HEK293 (cell line): ENCODE data around the gene RING1.

Experiments
- CTCF ChIA-PET: fragments of 350-600 bp; formaldehyde crosslinking; extraction: SDS; loops from one replicate; lab custom pipeline; 2021; ENCODE audit warnings: antibody characterized with exemption; lab: Yijun Ruan, JAX
- POLR2A ChIA-PET: fragments of 300-600 bp; formaldehyde crosslinking; extraction: SDS; loops from one replicate; lab custom pipeline; 2020; ENCODE audit warnings: antibody characterized with exemption, inconsistent platforms; lab: Yijun Ruan, JAX
- H3K27ac ChIP-seq: fragments of 200-500 bp; sonication (Bioruptor generic); 2 replicates; pipeline ENCODE4 v1.5.1; 2014; ENCODE audit warnings: low read depth, low read length, control low read depth, inconsistent platforms; ENCODE audit errors: extremely low read depth
- H3K36me3 ChIP-seq, 2 experiments: fragments of 200-500 bp in 1 of 2; sonication (Bioruptor generic) in 1 of 2; 1 replicate in 1 of 2; 2 replicates in 1 of 2; pipeline ENCODE4 v1.5.1; 2014 to 2017; ENCODE audit warnings: inconsistent platforms in 2 of 2, low read length in 2 of 2; ENCODE audit not compliant: control insufficient read depth in 2 of 2, insufficient read depth in 1 of 2
- H3K4me1 ChIP-seq: fragments of 200-500 bp; sonication (Bioruptor generic); 2 replicates; pipeline ENCODE4 v1.5.1; 2014; ENCODE audit warnings: mild to moderate bottlenecking, low read length, inconsistent platforms; ENCODE audit not compliant: control insufficient read depth, insufficient read depth
- H3K4me3 ChIP-seq: 2 replicates; pipeline ENCODE4 v1.5.1; 2011; ENCODE audit warnings: low read depth, mild to moderate bottlenecking, control low read depth, low read length, moderate library complexity
- H3K9me3 ChIP-seq: fragments of 200-500 bp; sonication (Bioruptor generic); 2 replicates; pipeline ENCODE4 v1.5.1; 2014; ENCODE audit warnings: low read depth, low read length, inconsistent platforms; ENCODE audit not compliant: control insufficient read depth, insufficient read depth
- ATF2 ChIP-seq: fragments of 450-650 bp; formaldehyde crosslinking; IDR thresholded peaks from 2 replicates; pipeline ENCODE4 v1.5.1; 2016; ENCODE audit warnings: missing biosample characterization, missing genetic modification characterization, low read depth
- IKZF3 ChIP-seq: fragments of 450-650 bp; IDR thresholded peaks from 2 replicates; pipeline ENCODE4 v1.5.0; 2018; ENCODE audit warnings: missing biosample characterization, mild to moderate bottlenecking, missing genetic modification characterization, moderate library complexity
- KLF10 ChIP-seq: fragments of 450-650 bp; IDR thresholded peaks from 2 replicates; pipeline ENCODE4 v1.5.1; 2018; ENCODE audit warnings: missing biosample characterization, mild to moderate bottlenecking, missing genetic modification characterization
- SETDB1 ChIP-seq: IDR thresholded peaks from one replicate; pipeline ENCODE4 v1.6.1; 2017; ENCODE audit warnings: mild to moderate bottlenecking, low read length, moderate library complexity, mixed read lengths; ENCODE audit not compliant: insufficient read length
- TRIM28 ChIP-seq: IDR thresholded peaks from 2 replicates; pipeline ENCODE4 v1.6.1; 2011; ENCODE audit warnings: low read length, control low read depth, borderline replicate concordance
- ZBTB8A ChIP-seq: fragments of 450-650 bp; formaldehyde crosslinking; IDR thresholded peaks from 2 replicates; pipeline ENCODE4 v1.5.1; 2016; ENCODE audit warnings: missing biosample characterization, missing genetic modification characterization
- ZEB2 ChIP-seq: fragments of 450-650 bp; formaldehyde crosslinking; IDR thresholded peaks from 2 replicates; pipeline ENCODE4 v1.5.1; 2016; ENCODE audit warnings: missing biosample characterization, missing genetic modification characterization
- ZFP3 ChIP-seq: fragments of 450-650 bp; formaldehyde crosslinking; IDR thresholded peaks from 2 replicates; pipeline ENCODE4 v1.5.1; 2016; ENCODE audit warnings: low read depth, missing biosample characterization, missing genetic modification characterization
- ZNF138 ChIP-seq: fragments of 450-650 bp; formaldehyde crosslinking; IDR thresholded peaks from 2 replicates; pipeline ENCODE4 v1.5.1; 2016; ENCODE audit warnings: missing biosample characterization, missing genetic modification characterization, borderline replicate concordance
- ZNF175 ChIP-seq: fragments of 450-650 bp; formaldehyde crosslinking; IDR thresholded peaks from 2 replicates; pipeline ENCODE4 v1.5.1; 2016; ENCODE audit warnings: missing biosample characterization, missing genetic modification characterization
- ZNF394 ChIP-seq: fragments of 450-650 bp; formaldehyde crosslinking; IDR thresholded peaks from 2 replicates; pipeline ENCODE4 v1.5.1; 2016; ENCODE audit warnings: missing biosample characterization, missing genetic modification characterization, mild to moderate bottlenecking, moderate library complexity, borderline replicate concordance
- ZNF488 ChIP-seq: fragments of 450-650 bp; formaldehyde crosslinking; IDR thresholded peaks from 2 replicates; pipeline ENCODE4 v1.5.1; 2016; ENCODE audit warnings: missing biosample characterization, missing genetic modification characterization
- ZNF514 ChIP-seq: fragments of 450-650 bp; formaldehyde crosslinking; IDR thresholded peaks from 2 replicates; pipeline ENCODE4 v1.5.1; 2016; ENCODE audit warnings: missing biosample characterization, missing genetic modification characterization
- ZNF529 ChIP-seq: fragments of 450-650 bp; formaldehyde crosslinking; IDR thresholded peaks from 2 replicates; pipeline ENCODE4 v1.5.1; 2017; ENCODE audit warnings: missing genetic modification characterization, missing biosample characterization; ENCODE audit not compliant: insufficient replicate concordance
- ZNF560 ChIP-seq: fragments of 450-650 bp; formaldehyde crosslinking; IDR thresholded peaks from 2 replicates; pipeline ENCODE4 v1.5.1; 2017; ENCODE audit warnings: missing biosample characterization, missing genetic modification characterization, borderline replicate concordance
- ZNF571 ChIP-seq: fragments of 450-650 bp; formaldehyde crosslinking; IDR thresholded peaks from 2 replicates; pipeline ENCODE4 v1.5.0; 2017; ENCODE audit warnings: missing biosample characterization, missing genetic modification characterization
- ZNF639 ChIP-seq: fragments of 450-650 bp; formaldehyde crosslinking; IDR thresholded peaks from 2 replicates; pipeline ENCODE4 v1.5.1; 2016; ENCODE audit warnings: missing biosample characterization, missing genetic modification characterization
- ZNF664 ChIP-seq: fragments of 450-650 bp; formaldehyde crosslinking; IDR thresholded peaks from 2 replicates; pipeline ENCODE4 v1.5.1; 2016; ENCODE audit warnings: missing biosample characterization, missing genetic modification characterization
- ZNF768 ChIP-seq: fragments of 450-650 bp; formaldehyde crosslinking; IDR thresholded peaks from 2 replicates; pipeline ENCODE4 v1.5.1; 2018; ENCODE audit warnings: missing biosample characterization, mild to moderate bottlenecking, missing genetic modification characterization
- TF ChIP-seq, protein P1 (sequence below): fragments of 450-650 bp; formaldehyde crosslinking; IDR thresholded peaks from 2 replicates; pipeline ENCODE4 v1.5.1; 2016; ENCODE audit warnings: missing biosample characterization, missing genetic modification characterization
- TF ChIP-seq, protein P2 (sequence below): fragments of 450-650 bp; formaldehyde crosslinking; IDR thresholded peaks from 2 replicates; pipeline ENCODE4 v1.5.1; 2017; ENCODE audit warnings: missing biosample characterization, missing genetic modification characterization

The RING1 gene

DNA sequence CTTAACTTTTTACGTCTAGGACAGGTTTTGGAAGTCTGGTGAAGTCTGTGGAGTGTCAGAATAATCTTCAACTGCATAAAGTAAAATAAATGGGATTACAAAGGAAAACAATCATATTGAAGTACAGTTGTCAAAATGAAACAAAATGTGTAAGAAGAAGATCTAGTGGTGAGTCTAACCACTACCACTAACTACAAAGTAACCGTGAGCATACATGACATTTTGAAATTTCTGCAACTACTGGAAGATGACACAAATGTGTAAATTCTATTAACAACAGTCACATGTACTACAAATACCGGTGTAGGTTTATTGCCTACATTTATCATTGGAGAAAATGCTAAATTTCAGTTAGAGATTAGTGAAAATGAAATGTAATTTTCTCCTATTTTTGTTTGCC is 33.7 kb downstream of the RING1 start:
- TF ChIP-seq TRIM28 (no peak), ZNF768 (tag by site-specific recombination) (no peak), ZNF639 (tag by site-specific recombination) (no peak), ZNF571 (no peak), ZBTB8A (no peak), IKZF3 (tag by site-specific recombination) (no peak), SETDB1 (no peak), ZEB2 (no peak), KLF10 (no peak), ZNF529 (tag by site-specific recombination) (no peak), ZNF488 (no peak), ZNF394 (tag by site-specific recombination) (no peak), ZFP3 (tag by site-specific recombination) (no peak), ATF2 (tag by site-specific recombination) (no peak)
- TF ChIP-seq, protein P1, sequence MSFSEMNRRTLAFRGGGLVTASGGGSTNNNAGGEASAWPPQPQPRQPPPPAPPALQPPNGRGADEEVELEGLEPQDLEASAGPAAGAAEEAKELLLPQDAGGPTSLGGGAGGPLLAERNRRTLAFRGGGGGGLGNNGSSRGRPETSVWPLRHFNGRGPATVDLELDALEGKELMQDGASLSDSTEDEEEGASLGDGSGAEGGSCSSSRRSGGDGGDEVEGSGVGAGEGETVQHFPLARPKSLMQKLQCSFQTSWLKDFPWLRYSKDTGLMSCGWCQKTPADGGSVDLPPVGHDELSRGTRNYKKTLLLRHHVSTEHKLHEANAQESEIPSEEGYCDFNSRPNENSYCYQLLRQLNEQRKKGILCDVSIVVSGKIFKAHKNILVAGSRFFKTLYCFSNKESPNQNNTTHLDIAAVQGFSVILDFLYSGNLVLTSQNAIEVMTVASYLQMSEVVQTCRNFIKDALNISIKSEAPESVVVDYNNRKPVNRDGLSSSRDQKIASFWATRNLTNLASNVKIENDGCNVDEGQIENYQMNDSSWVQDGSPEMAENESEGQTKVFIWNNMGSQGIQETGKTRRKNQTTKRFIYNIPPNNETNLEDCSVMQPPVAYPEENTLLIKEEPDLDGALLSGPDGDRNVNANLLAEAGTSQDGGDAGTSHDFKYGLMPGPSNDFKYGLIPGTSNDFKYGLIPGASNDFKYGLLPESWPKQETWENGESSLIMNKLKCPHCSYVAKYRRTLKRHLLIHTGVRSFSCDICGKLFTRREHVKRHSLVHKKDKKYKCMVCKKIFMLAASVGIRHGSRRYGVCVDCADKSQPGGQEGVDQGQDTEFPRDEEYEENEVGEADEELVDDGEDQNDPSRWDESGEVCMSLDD (tag by site-specific recombination), result no peak
- TF ChIP-seq, protein P2, sequence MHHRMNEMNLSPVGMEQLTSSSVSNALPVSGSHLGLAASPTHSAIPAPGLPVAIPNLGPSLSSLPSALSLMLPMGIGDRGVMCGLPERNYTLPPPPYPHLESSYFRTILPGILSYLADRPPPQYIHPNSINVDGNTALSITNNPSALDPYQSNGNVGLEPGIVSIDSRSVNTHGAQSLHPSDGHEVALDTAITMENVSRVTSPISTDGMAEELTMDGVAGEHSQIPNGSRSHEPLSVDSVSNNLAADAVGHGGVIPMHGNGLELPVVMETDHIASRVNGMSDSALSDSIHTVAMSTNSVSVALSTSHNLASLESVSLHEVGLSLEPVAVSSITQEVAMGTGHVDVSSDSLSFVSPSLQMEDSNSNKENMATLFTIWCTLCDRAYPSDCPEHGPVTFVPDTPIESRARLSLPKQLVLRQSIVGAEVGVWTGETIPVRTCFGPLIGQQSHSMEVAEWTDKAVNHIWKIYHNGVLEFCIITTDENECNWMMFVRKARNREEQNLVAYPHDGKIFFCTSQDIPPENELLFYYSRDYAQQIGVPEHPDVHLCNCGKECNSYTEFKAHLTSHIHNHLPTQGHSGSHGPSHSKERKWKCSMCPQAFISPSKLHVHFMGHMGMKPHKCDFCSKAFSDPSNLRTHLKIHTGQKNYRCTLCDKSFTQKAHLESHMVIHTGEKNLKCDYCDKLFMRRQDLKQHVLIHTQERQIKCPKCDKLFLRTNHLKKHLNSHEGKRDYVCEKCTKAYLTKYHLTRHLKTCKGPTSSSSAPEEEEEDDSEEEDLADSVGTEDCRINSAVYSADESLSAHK (tag by site-specific recombination), result no peak
- TF ChIP-seq, all 188 proteins: peak for 0
- Histone ChIP-seq H3K36me3 (no peaks in the 10 kb centered on the region), H3K4me3 (no peak overlapping the region), H3K9me3 (no peaks in the 10 kb centered on the region), H3K27ac (no peak overlapping the region), H3K4me1 (no peaks in the 10 kb centered on the region)
- POLR2A ChIA-PET, result no interaction called here
- CTCF ChIA-PET, result no interaction called here

GRCh38 chr6:33243476-33243875 is 35.2 kb downstream of the RING1 start:
- ChIA-PET CTCF (interaction anchor here (0.7 to 2.0 kb wide), 5 partner anchors 15 to 342 kb away, joined by 3 to 8 read pairs (median 4); no protein-coding TSS in a partner anchor), POLR2A (interaction anchor here (0.7 kb wide), 1 partner anchor 15 kb away, joined by 5 read pairs; no protein-coding TSS in a partner anchor)

More at GRCh38 chr6:33243476-33243875, 35.2 kb downstream of the RING1 start:
- no peaks in the 10 kb centered on the region for H3K36me3 ChIP-seq
- no peak overlapping the region for H3K4me3 ChIP-seq
- no peaks in the 10 kb centered on the region for H3K9me3 ChIP-seq
- no peak overlapping the region for H3K27ac ChIP-seq
- no peak for TF ChIP-seq ZNF138 (tag by site-specific recombination)
- TF ChIP-seq ZNF560, result no peak
- TF ChIP-seq ZNF514 (tag by site-specific recombination), result no peak
- no peak for TF ChIP-seq ZNF175 (tag by site-specific recombination)
- no peak for TF ChIP-seq ZNF664 (tag by site-specific recombination)
- peaks cover 3% of the 10 kb centered on the region for H3K4me1 ChIP-seq
